ENCODE results near the gene MAP4K2. TPM values are rescaled to one million over a fixed set of nuclear protein-coding genes. Genes with fewer than 3 reads are reported as not detected.

Gene MAP4K2
- total RNA-seq, 1 experiment from 2014 or later = 34.3 TPM

DNA sequence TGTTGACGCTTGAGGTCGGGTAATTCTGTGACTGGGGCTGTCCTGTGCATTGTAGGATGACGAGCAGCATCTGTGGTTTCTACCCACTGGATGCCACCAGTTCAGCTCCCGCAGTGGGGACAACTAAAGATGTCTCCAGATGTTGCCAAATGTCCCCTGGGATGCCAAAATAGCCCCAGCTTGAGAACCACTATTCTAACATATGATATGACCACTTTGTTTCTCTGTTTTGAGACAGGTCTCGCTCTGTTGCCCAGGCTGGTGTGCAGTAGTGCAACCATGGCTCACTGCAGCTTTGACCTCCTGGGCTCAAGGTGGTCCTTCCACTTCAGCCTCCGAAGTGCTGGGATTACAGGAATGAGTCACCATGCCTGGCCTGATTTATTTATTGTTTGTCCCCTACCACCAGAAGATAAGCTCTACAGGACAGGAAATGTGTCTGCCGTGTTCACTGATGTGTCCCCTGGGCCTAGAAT is 11.7 kb upstream of the MAP4K2 start:
- H3K4me2 ChIP-seq = no peak overlapping the region
- no peaks in the 10 kb centered on the region for H3K79me2 ChIP-seq (ENCODE audit: low read depth)
- H4K20me1 ChIP-seq (ENCODE audit: insufficient read depth) = no peaks in the 10 kb centered on the region
- H3K36me3 ChIP-seq (ENCODE audit: low read depth) = no peaks in the 10 kb centered on the region
- TF ChIP-seq, protein P1, sequence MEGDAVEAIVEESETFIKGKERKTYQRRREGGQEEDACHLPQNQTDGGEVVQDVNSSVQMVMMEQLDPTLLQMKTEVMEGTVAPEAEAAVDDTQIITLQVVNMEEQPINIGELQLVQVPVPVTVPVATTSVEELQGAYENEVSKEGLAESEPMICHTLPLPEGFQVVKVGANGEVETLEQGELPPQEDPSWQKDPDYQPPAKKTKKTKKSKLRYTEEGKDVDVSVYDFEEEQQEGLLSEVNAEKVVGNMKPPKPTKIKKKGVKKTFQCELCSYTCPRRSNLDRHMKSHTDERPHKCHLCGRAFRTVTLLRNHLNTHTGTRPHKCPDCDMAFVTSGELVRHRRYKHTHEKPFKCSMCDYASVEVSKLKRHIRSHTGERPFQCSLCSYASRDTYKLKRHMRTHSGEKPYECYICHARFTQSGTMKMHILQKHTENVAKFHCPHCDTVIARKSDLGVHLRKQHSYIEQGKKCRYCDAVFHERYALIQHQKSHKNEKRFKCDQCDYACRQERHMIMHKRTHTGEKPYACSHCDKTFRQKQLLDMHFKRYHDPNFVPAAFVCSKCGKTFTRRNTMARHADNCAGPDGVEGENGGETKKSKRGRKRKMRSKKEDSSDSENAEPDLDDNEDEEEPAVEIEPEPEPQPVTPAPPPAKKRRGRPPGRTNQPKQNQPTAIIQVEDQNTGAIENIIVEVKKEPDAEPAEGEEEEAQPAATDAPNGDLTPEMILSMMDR (conservative IDR thresholded peaks at IDR 0.05) = no peak
- no peak for TF ChIP-seq EZH2 (IDR thresholded peaks at IDR 0.05; ENCODE audit: low read depth)
- H3F3A ChIP-seq (ENCODE audit: insufficient read depth, low read depth) = 0 out of 2 replicates have a peak, but pooled peaks cover 4% of the 10 kb centered on the region
- POLR2A ChIA-PET (ENCODE audit: unreplicated experiment) = interaction anchor here (0.7 kb wide), 1 partner anchor 62 kb away, joined by 3 read pairs; no protein-coding TSS in a partner anchor
- no peak overlapping the region for H3K4me3 ChIP-seq
- H3K9me3 ChIP-seq (ENCODE audit: insufficient read depth, low read depth) = no peaks in the 10 kb centered on the region
- intact Hi-C loops (cut with micrococcal nuclease; ENCODE audit: unreplicated experiment) = no loop called here
- CTCF ChIA-PET = no interaction called here
- BruUV-seq (replicated peaks) = no TSS peak
- no peak overlapping the region for H3K27ac ChIP-seq
- no peaks in the 10 kb centered on the region for H3K27me3 ChIP-seq (ENCODE audit: insufficient read depth, low read depth)
- no peak overlapping the region for H2AFZ ChIP-seq
- DNase-seq = no peak
- no peaks in the 10 kb centered on the region for H3K9me2 ChIP-seq (ENCODE audit: insufficient read depth)
- no peaks in the 10 kb centered on the region; the same call in 1 of the 2 replicates for H3K4me1 ChIP-seq (replicated peaks; ENCODE audit: insufficient read depth)

DNA sequence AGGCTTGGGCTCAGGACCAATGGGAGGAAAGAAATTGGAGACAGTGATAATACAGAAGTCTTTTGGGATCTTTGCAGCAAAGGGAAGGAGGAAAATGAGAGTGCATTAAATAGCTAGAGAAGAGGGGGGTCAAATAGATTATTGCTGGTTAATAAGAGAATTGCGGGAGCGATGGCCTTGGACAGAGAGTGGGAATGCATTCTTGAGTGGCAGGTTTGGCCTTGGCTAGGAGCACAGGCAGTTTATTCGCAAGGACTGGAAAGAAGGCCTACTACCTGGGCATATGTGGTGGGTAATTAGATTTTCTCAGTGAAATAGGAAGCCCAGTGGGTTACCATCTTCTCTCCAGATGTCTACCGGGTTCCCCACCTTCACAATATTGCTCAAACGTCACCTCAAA is 10.8 kb upstream of the MAP4K2 start:
- no peak overlapping the region for H2AFZ ChIP-seq
- H3K9me2 ChIP-seq (ENCODE audit: insufficient read depth) = no peaks in the 10 kb centered on the region
- ChIA-PET POLR2A (ENCODE audit: unreplicated experiment) (no interaction called here), CTCF (no interaction called here)
- no peak overlapping the region for H3K4me2 ChIP-seq
- peaks cover 10% of the 10 kb centered on the region; the same call in 1 of the 2 replicates for H3F3A ChIP-seq (ENCODE audit: insufficient read depth, low read depth)
- no peak overlapping the region for H3K27ac ChIP-seq
- no peak for DNase-seq
- no peak overlapping the region for H3K4me3 ChIP-seq
- H3K9me3 ChIP-seq (ENCODE audit: insufficient read depth, low read depth) = no peaks in the 10 kb centered on the region
- intact Hi-C loops (cut with micrococcal nuclease; ENCODE audit: unreplicated experiment) = no loop called here
- no peaks in the 10 kb centered on the region for H3K36me3 ChIP-seq (ENCODE audit: low read depth)
- BruUV-seq (replicated peaks) = no TSS peak
- peaks cover 6% of the 10 kb centered on the region; the same call in 1 of the 2 replicates for H3K4me1 ChIP-seq (replicated peaks; ENCODE audit: insufficient read depth)
- H3K27me3 ChIP-seq (ENCODE audit: insufficient read depth, low read depth) = no peaks in the 10 kb centered on the region
- no peaks in the 10 kb centered on the region for H4K20me1 ChIP-seq (ENCODE audit: insufficient read depth)
- H3K79me2 ChIP-seq (ENCODE audit: low read depth) = peaks cover 8% of the 10 kb centered on the region
- no peak for TF ChIP-seq EZH2 (IDR thresholded peaks at IDR 0.05; ENCODE audit: low read depth)
- TF ChIP-seq, protein P1 (conservative IDR thresholded peaks at IDR 0.05) = no peak

GRCh38 chr11:64810891-64811272 is 7.9 kb upstream of the MAP4K2 start:
- Histone ChIP-seq H4K20me1 (ENCODE audit: insufficient read depth) (no peaks in the 10 kb centered on the region), H3K27ac (no peak overlapping the region), H3K36me3 (ENCODE audit: low read depth) (peaks cover 7% of the 10 kb centered on the region; the same call in 1 of the 2 replicates), H3K4me3 (peak overlapping the region; percentile 93; the same call in 1 of the 2 replicates), H3K27me3 (ENCODE audit: insufficient read depth, low read depth) (no peaks in the 10 kb centered on the region), H3K4me2 (peak overlapping the region; percentile 88), H3K4me1 (replicated peaks; ENCODE audit: insufficient read depth) (peaks cover 6% of the 10 kb centered on the region; the same call in 1 of the 2 replicates), H3K9me2 (ENCODE audit: insufficient read depth) (no peaks in the 10 kb centered on the region), H3K9me3 (ENCODE audit: insufficient read depth, low read depth) (no peaks in the 10 kb centered on the region), H3K79me2 (ENCODE audit: low read depth) (peaks cover 16% of the 10 kb centered on the region), H3F3A (ENCODE audit: insufficient read depth, low read depth) (peaks cover 14% of the 10 kb centered on the region; the same call in 1 of the 2 replicates), H2AFZ (0 out of 2 replicates have a peak overlapping the region, but pooled peaks have one; percentile 50)
- no TSS peak for BruUV-seq (replicated peaks)
- no peak for DNase-seq
- POLR2A ChIA-PET (ENCODE audit: unreplicated experiment) = no interaction called here
- TF ChIP-seq, protein P1 (conservative IDR thresholded peaks at IDR 0.05) = no peak
- TF ChIP-seq EZH2 (IDR thresholded peaks at IDR 0.05; ENCODE audit: low read depth) = no peak
- CTCF ChIA-PET = interaction anchor here (0.5 kb wide), 1 partner anchor 122 kb away, joined by 10 read pairs; no protein-coding TSS in a partner anchor
- intact Hi-C loops (cut with micrococcal nuclease; ENCODE audit: unreplicated experiment) = loop anchor here (1.0 to 2.0 kb wide), 3 partner anchors 31 to 68 kb away; partner anchors contain the start of genes EHD1 and SF1
